HEK293 (cell line): ENCODE data around the gene GGA1.

Experiments used
- CTCF ChIA-PET: fragments of 350-600 bp; formaldehyde crosslinking; extraction: SDS; loops from one replicate; lab custom pipeline; 2021; ENCODE audit warnings: antibody characterized with exemption; lab: Yijun Ruan, JAX
- POLR2A ChIA-PET: fragments of 300-600 bp; formaldehyde crosslinking; extraction: SDS; loops from one replicate; lab custom pipeline; 2020; ENCODE audit warnings: antibody characterized with exemption, inconsistent platforms; lab: Yijun Ruan, JAX
- H3K27ac ChIP-seq: fragments of 200-500 bp; sonication (Bioruptor generic); 2 replicates; pipeline ENCODE4 v1.5.1; 2014; ENCODE audit warnings: low read depth, low read length, control low read depth, inconsistent platforms; ENCODE audit errors: extremely low read depth
- H3K36me3 ChIP-seq, 2 experiments: fragments of 200-500 bp in 1 of 2; sonication (Bioruptor generic) in 1 of 2; 1 replicate in 1 of 2; 2 replicates in 1 of 2; pipeline ENCODE4 v1.5.1; 2014 to 2017; ENCODE audit warnings: inconsistent platforms in 2 of 2, low read length in 2 of 2; ENCODE audit not compliant: control insufficient read depth in 2 of 2, insufficient read depth in 1 of 2
- H3K4me1 ChIP-seq: fragments of 200-500 bp; sonication (Bioruptor generic); 2 replicates; pipeline ENCODE4 v1.5.1; 2014; ENCODE audit warnings: mild to moderate bottlenecking, low read length, inconsistent platforms; ENCODE audit not compliant: control insufficient read depth, insufficient read depth
- H3K4me3 ChIP-seq: 2 replicates; pipeline ENCODE4 v1.5.1; 2011; ENCODE audit warnings: low read depth, mild to moderate bottlenecking, control low read depth, low read length, moderate library complexity
- H3K9me3 ChIP-seq: fragments of 200-500 bp; sonication (Bioruptor generic); 2 replicates; pipeline ENCODE4 v1.5.1; 2014; ENCODE audit warnings: low read depth, low read length, inconsistent platforms; ENCODE audit not compliant: control insufficient read depth, insufficient read depth
- AEBP2 ChIP-seq: fragments of 450-650 bp; formaldehyde crosslinking; IDR thresholded peaks from 2 replicates; pipeline ENCODE4 v1.5.1; 2016; ENCODE audit warnings: missing biosample characterization, missing genetic modification characterization, borderline replicate concordance
- BCL11A ChIP-seq: fragments of 450-650 bp; formaldehyde crosslinking; IDR thresholded peaks from 2 replicates; pipeline ENCODE4 v1.5.1; 2016; ENCODE audit warnings: low read depth, missing biosample characterization, missing genetic modification characterization
- BCL6B ChIP-seq: fragments of 450-650 bp; formaldehyde crosslinking; IDR thresholded peaks from 2 replicates; pipeline ENCODE4 v1.5.1; 2017; ENCODE audit warnings: missing biosample characterization, missing genetic modification characterization
- GLI4 ChIP-seq: fragments of 450-650 bp; formaldehyde crosslinking; IDR thresholded peaks from 2 replicates; pipeline ENCODE4 v1.5.1; 2016; ENCODE audit warnings: missing biosample characterization, missing genetic modification characterization
- KLF1 ChIP-seq: fragments of 450-650 bp; formaldehyde crosslinking; IDR thresholded peaks from 2 replicates; pipeline ENCODE4 v1.5.1; 2016; ENCODE audit warnings: missing biosample characterization, missing genetic modification characterization
- KLF10 ChIP-seq: fragments of 450-650 bp; IDR thresholded peaks from 2 replicates; pipeline ENCODE4 v1.5.1; 2018; ENCODE audit warnings: missing biosample characterization, mild to moderate bottlenecking, missing genetic modification characterization
- KLF9 ChIP-seq: fragments of 450-650 bp; formaldehyde crosslinking; IDR thresholded peaks from 2 replicates; pipeline ENCODE4 v1.5.1; 2016; ENCODE audit warnings: missing biosample characterization, missing genetic modification characterization, low read depth
- MEIS1 ChIP-seq: sonication (generic); formaldehyde crosslinking; IDR thresholded peaks from 2 replicates; pipeline ENCODE4 v1.8.1; 2022; ENCODE audit warnings: missing genetic modification reagents, mild to moderate bottlenecking, borderline replicate concordance
- SALL2 ChIP-seq: fragments of 450-650 bp; formaldehyde crosslinking; IDR thresholded peaks from 2 replicates; pipeline ENCODE4 v1.5.0; 2017; ENCODE audit warnings: missing biosample characterization, mild to moderate bottlenecking, missing genetic modification characterization, borderline replicate concordance
- SCRT1 ChIP-seq: fragments of 450-650 bp; formaldehyde crosslinking; IDR thresholded peaks from 2 replicates; pipeline ENCODE4 v1.5.1; 2016; ENCODE audit warnings: missing biosample characterization, missing genetic modification characterization, borderline replicate concordance
- SP3 ChIP-seq: fragments of 450-650 bp; formaldehyde crosslinking; IDR thresholded peaks from 2 replicates; pipeline ENCODE4 v1.5.1; 2016; ENCODE audit warnings: missing biosample characterization, missing genetic modification characterization
- ZBTB48 ChIP-seq: fragments of 450-650 bp; formaldehyde crosslinking; IDR thresholded peaks from 2 replicates; pipeline ENCODE4 v1.5.1; 2016; ENCODE audit warnings: missing biosample characterization, missing genetic modification characterization
- ZBTB6 ChIP-seq: fragments of 450-650 bp; formaldehyde crosslinking; IDR thresholded peaks from 2 replicates; pipeline ENCODE4 v1.5.1; 2017; ENCODE audit warnings: missing biosample characterization, missing genetic modification characterization
- ZFHX2 ChIP-seq: fragments of 450-650 bp; formaldehyde crosslinking; conservative IDR thresholded peaks from 2 replicates; pipeline ENCODE4 v1.5.1; 2016; ENCODE audit warnings: missing biosample characterization, missing genetic modification characterization
- ZFP41 ChIP-seq: fragments of 450-650 bp; formaldehyde crosslinking; IDR thresholded peaks from 2 replicates; pipeline ENCODE4 v1.5.1; 2016; ENCODE audit warnings: missing biosample characterization, missing genetic modification characterization, borderline replicate concordance
- ZNF248 ChIP-seq: fragments of 450-650 bp; formaldehyde crosslinking; IDR thresholded peaks from 2 replicates; pipeline ENCODE4 v1.5.1; 2017; ENCODE audit warnings: missing biosample characterization, missing genetic modification characterization
- ZNF311 ChIP-seq: fragments of 450-650 bp; formaldehyde crosslinking; IDR thresholded peaks from 2 replicates; pipeline ENCODE4 v1.5.1; 2017; ENCODE audit warnings: missing biosample characterization, missing genetic modification characterization, borderline replicate concordance
- ZNF501 ChIP-seq: fragments of 450-650 bp; formaldehyde crosslinking; IDR thresholded peaks from 2 replicates; pipeline ENCODE4 v1.5.1; 2016; ENCODE audit warnings: missing biosample characterization, missing genetic modification characterization
- ZNF513 ChIP-seq: fragments of 450-650 bp; IDR thresholded peaks from 2 replicates; pipeline ENCODE4 v1.5.1; 2018; ENCODE audit warnings: missing biosample characterization, missing genetic modification characterization
- ZNF514 ChIP-seq: fragments of 450-650 bp; formaldehyde crosslinking; IDR thresholded peaks from 2 replicates; pipeline ENCODE4 v1.5.1; 2016; ENCODE audit warnings: missing biosample characterization, missing genetic modification characterization
- ZNF580 ChIP-seq: fragments of 450-650 bp; formaldehyde crosslinking; IDR thresholded peaks from 2 replicates; pipeline ENCODE4 v1.5.1; 2016; ENCODE audit warnings: missing biosample characterization, missing genetic modification characterization
- ZNF585B ChIP-seq: fragments of 450-650 bp; formaldehyde crosslinking; IDR thresholded peaks from 2 replicates; pipeline ENCODE4 v1.5.1; 2016; ENCODE audit warnings: missing biosample characterization, missing genetic modification characterization
- ZNF596 ChIP-seq: fragments of 450-650 bp; IDR thresholded peaks from 2 replicates; pipeline ENCODE4 v1.5.0; 2018; ENCODE audit warnings: missing biosample characterization, mild to moderate bottlenecking, missing genetic modification characterization, moderate library complexity
- ZNF600 ChIP-seq: fragments of 450-650 bp; formaldehyde crosslinking; IDR thresholded peaks from 2 replicates; pipeline ENCODE4 v1.5.1; 2016; ENCODE audit warnings: missing biosample characterization, missing genetic modification characterization
- ZNF639 ChIP-seq: fragments of 450-650 bp; formaldehyde crosslinking; IDR thresholded peaks from 2 replicates; pipeline ENCODE4 v1.5.1; 2016; ENCODE audit warnings: missing biosample characterization, missing genetic modification characterization
- ZNF76 ChIP-seq: fragments of 450-650 bp; formaldehyde crosslinking; IDR thresholded peaks from 2 replicates; pipeline ENCODE4; 2016; ENCODE audit warnings: low read depth, missing biosample characterization, missing genetic modification characterization, borderline replicate concordance
- ZNF777 ChIP-seq: fragments of 450-650 bp; formaldehyde crosslinking; IDR thresholded peaks from 2 replicates; pipeline ENCODE4 v1.5.1; 2017; ENCODE audit warnings: missing biosample characterization, missing genetic modification characterization, borderline replicate concordance
- ZNF792 ChIP-seq: fragments of 450-650 bp; formaldehyde crosslinking; IDR thresholded peaks from 2 replicates; pipeline ENCODE4 v1.5.1; 2016; ENCODE audit warnings: missing biosample characterization, missing genetic modification characterization

The GGA1 gene

GRCh38 chr22:37608477-37609239 is at the start of gene GGA1:
TSS of gene GGA1 (plus strand) at chr22:37608834. CDS start at chr22:37608861, 27 bp downstream.
- Histone ChIP-seq H3K9me3 (no peaks in the 10 kb centered on the region), H3K36me3 (peaks cover 0 to 4% of the 10 kb centered on the region in 2 experiments; a peak in 2 of 3 replicates), H3K27ac (peak within 1 kb of the TSS; percentile 99), H3K4me3 (peak within 1 kb of the TSS; percentile 96), H3K4me1 (peaks cover 8% of the 10 kb centered on the region)
- ChIA-PET CTCF (interaction anchor here (0.5 to 5.6 kb wide), 17 partner anchors 10 to 138 kb away, joined by 3 to 60 read pairs (median 10); partner anchors contain the start of gene PDXP), POLR2A (interaction anchor here (0.5 to 3.3 kb wide), 43 partner anchors 9 to 570 kb away, joined by 3 to 35 read pairs (median 4); partner anchors contain the start of genes ANKRD54, C22orf23, GCAT and LGALS1)
- TF ChIP-seq MEIS1 (no peak), ZNF639 (peak; percentile 86), KLF9 (tag by site-specific recombination) (peak; percentile 83), ZNF513 (tag by site-specific recombination) (no peak), ZNF596 (tag by site-specific recombination) (0 out of 2 replicates have a peak, but pooled peaks have one; percentile 10), KLF1 (peak; percentile 79), BCL6B (tag by site-specific recombination) (no peak), AEBP2 (no peak), ZNF76 (tag by site-specific recombination) (peak; percentile 73; the same call in 1 of the 2 replicates), ZNF501 (tag by site-specific recombination) (peak; percentile 72; the same call in 1 of the 2 replicates), ZNF600 (tag by site-specific recombination) (no peak), SALL2 (tag by site-specific recombination) (no peak), ZNF792 (tag by site-specific recombination) (no peak), ZNF311 (no peak), ZNF514 (no peak), ZNF777 (tag by site-specific recombination) (no peak), ZBTB48 (peak; percentile 87), ZFHX2 (tag by site-specific recombination) (peak; percentile 81), ZNF580 (0 out of 2 replicates have a peak, but pooled peaks have one; percentile 50), ZNF248 (tag by site-specific recombination) (no peak), SCRT1 (tag by site-specific recombination) (no peak; the same call in 1 of the 2 replicates), GLI4 (tag by site-specific recombination) (no peak), SP3 (tag by site-specific recombination) (peak; percentile 91), ZBTB6 (tag by site-specific recombination) (peak; percentile 99), BCL11A (tag by site-specific recombination) (peak; percentile 20; the same call in 1 of the 2 replicates), ZNF585B (tag by site-specific recombination) (no peak), ZFP41 (tag by site-specific recombination) (no peak), KLF10 (tag by site-specific recombination) (peak; percentile 96)
